Dorsolateral prefrontal cortex (tissue), 118 donors: ENCODE data around the gene ELANE. TPM values are rescaled to one million over a fixed set of nuclear protein-coding genes. Genes with fewer than 3 reads are reported as not detected.

Experiments used
- microRNA-seq, 43 experiments: library from miRNA; unstranded; fragments of <30 nt; microRNA quantifications; one replicate each; pipeline ENCODE4 v1.2.0, GENCODE V29; 2022
- total RNA-seq, 120 experiments: library from RNA; stranded (reverse); gene quantifications; one replicate each; pipeline versions ENCODE4 v1.2.3 to v1.2.4, GENCODE V29; 2022

Gene ELANE
- total RNA-seq, 120 experiments from 2014 or later, result 0.47 to 5.3 (median 1.00) TPM; not detected in 93

Small RNAs within 50 kb of the gene (microRNA-seq; reads per million reads assigned to microRNA genes)
- gene MIR3187 (0.30 to 10.5 (median 2.3) reads per million in 43 experiments), gene MIR4745 (0.31 to 25.4 (median 3.4) reads per million in 43 experiments)

Other genes starting within 250 kb of the ELANE start
- gene POLRMT, start 218.8 kb upstream of the ELANE start, total RNA-seq, result 10 to 100 TPM; 27.8 to 91.2 (median 61.9) TPM
- 10 to 100 TPM in 2 of 120 experiments, 1 to 10 TPM in 118; 3.6 to 10.1 (median 5.8) TPM for gene FGF22, start 212.4 kb upstream of the ELANE start, total RNA-seq
- gene RNF126, start 189.1 kb upstream of the ELANE start, total RNA-seq, result 10 to 100 TPM; 22.4 to 58.2 (median 41.2) TPM
- gene FSTL3, start 175.9 kb upstream of the ELANE start, total RNA-seq, result 10 to 100 TPM in 118 of 120 experiments, 1 to 10 TPM in 2; 9.3 to 35.4 (median 18.1) TPM
- under 1 TPM in 1 of 120 experiments, not detected in 119; 0.50 TPM for gene PRSS57, start 156.9 kb upstream of the ELANE start, total RNA-seq
- 100 to 1,000 TPM; 133 to 479 (median 272) TPM for gene PALM, start 143.4 kb upstream of the ELANE start, total RNA-seq
- 1 to 10 TPM in 3 of 120 experiments, under 1 TPM in 60, not detected in 57; 0.15 to 1.5 (median 0.35) TPM for gene MISP, start 101.2 kb upstream of the ELANE start, total RNA-seq
- 100 to 1,000 TPM in 11 of 120 experiments, 10 to 100 TPM in 109; 40.5 to 125 (median 72.0) TPM for gene PTBP1, start 54.9 kb upstream of the ELANE start, total RNA-seq
- gene PLPPR3, start 30.3 kb upstream of the ELANE start, total RNA-seq, result 10 to 100 TPM in 118 of 120 experiments, 1 to 10 TPM in 2; 7.9 to 52.2 (median 26.6) TPM
- gene AZU1, start 24.5 kb upstream of the ELANE start, total RNA-seq, result 1 to 10 TPM in 59 of 120 experiments, under 1 TPM in 48, not detected in 13; 0.28 to 6.9 (median 1.1) TPM
- 1 to 10 TPM in 47 of 120 experiments, under 1 TPM in 37, not detected in 36; 0.46 to 9.3 (median 1.0) TPM for gene PRTN3, start 11.3 kb upstream of the ELANE start, total RNA-seq
- gene CFD, start 7.4 kb downstream of the ELANE start, total RNA-seq, result 1 to 10 TPM in 102 of 120 experiments, under 1 TPM in 16, not detected in 2; 0.44 to 6.5 (median 1.9) TPM
- 100 to 1,000 TPM in 1 of 120 experiments, 10 to 100 TPM in 119; 48.8 to 100 (median 63.9) TPM for gene MED16, start 40.9 kb downstream of the ELANE start, total RNA-seq
- gene RNU6-9, start 41.2 kb downstream of the ELANE start, total RNA-seq, result not detected
- 10 to 100 TPM; 26.1 to 60.5 (median 37.5) TPM for gene R3HDM4, start 60.9 kb downstream of the ELANE start, total RNA-seq
- gene KISS1R, start 65.0 kb downstream of the ELANE start, total RNA-seq, result 1 to 10 TPM in 59 of 120 experiments, under 1 TPM in 56, not detected in 5; 0.29 to 3.5 (median 1.0) TPM
- 10 to 100 TPM in 40 of 120 experiments, 1 to 10 TPM in 80; 3.8 to 17.6 (median 8.7) TPM for gene ARID3A, start 73.7 kb downstream of the ELANE start, total RNA-seq
- 10 to 100 TPM; 20.6 to 51.2 (median 30.3) TPM for gene WDR18, start 132.0 kb downstream of the ELANE start, total RNA-seq
- under 1 TPM in 3 of 120 experiments, not detected in 117; 0.13 to 0.76 (median 0.16) TPM for gene GRIN3B, start 148.1 kb downstream of the ELANE start, total RNA-seq
- gene TMEM259, start 168.8 kb downstream of the ELANE start, total RNA-seq, result 100 to 1,000 TPM in 119 of 120 experiments, 10 to 100 TPM in 1; 98.2 to 236 (median 132) TPM
- gene RNU6-2, start 169.2 kb downstream of the ELANE start, total RNA-seq, result not detected
- gene CNN2, start 174.3 kb downstream of the ELANE start, total RNA-seq, result 10 to 100 TPM in 31 of 120 experiments, 1 to 10 TPM in 89; 1.1 to 28.7 (median 6.6) TPM
- gene ABCA7, start 187.8 kb downstream of the ELANE start, total RNA-seq, result 10 to 100 TPM; 12.5 to 56.5 (median 28.1) TPM
- 10 to 100 TPM in 55 of 120 experiments, 1 to 10 TPM in 65; 2.8 to 23.4 (median 9.5) TPM for gene ARHGAP45, start 214.9 kb downstream of the ELANE start, total RNA-seq
- gene POLR2E, start 243.1 kb downstream of the ELANE start, total RNA-seq, result 100 to 1,000 TPM; 114 to 230 (median 158) TPM